Posterior cingulate gyrus (tissue), 11 donors: ENCODE measurements around the gene ZNF280A.
"Not testable (repeated sequence)": the region's sequence is repeated elsewhere in the genome, so short reads cannot be mapped to it uniquely, and the experiment has no call there.

Source experiments
- DNase-seq, 10 donors: peaks; one replicate each; pipeline versions ENCODE4 v3.0.0 to v3.0.0-alpha.2; 2020 to 2021; ENCODE audit warnings: mixed read lengths in 3 of 10
- intact Hi-C: fragments of 100-400 bp; cut with DNase I; formaldehyde crosslinking; loops from one replicate; pipeline ENCODE4 v1.15.1; 2023

The ZNF280A gene

GRCh38 chr22:22547226-22547625 is 27.2 kb upstream of the ZNF280A start:
- intact Hi-C loops: no loop called here
- no peak for DNase-seq

GRCh38 chr22:22546490-22546889 is 26.4 kb upstream of the ZNF280A start:
- DNase-seq: peak in 1 of 10 donors; percentile 11
- intact Hi-C loops: no loop called here

GRCh38 chr22:22545084-22545483 is 25.0 kb upstream of the ZNF280A start:
- DNase-seq: no peak
- intact Hi-C loops: no loop called here

GRCh38 chr22:22538226-22538989 is 18.3 kb upstream of the ZNF280A start:
- no peak for DNase-seq
- intact Hi-C loops: no loop called here

- intact Hi-C loops: no loop called here
- no peak for DNase-seq
Measured at GRCh38 chr22:22536916-22537315, 16.8 kb upstream of the ZNF280A start.

GRCh38 chr22:22536515-22536914 is 16.4 kb upstream of the ZNF280A start:
- intact Hi-C loops: no loop called here
- DNase-seq: no peak

GRCh38 chr22:22535662-22536061 is 15.6 kb upstream of the ZNF280A start:
- no peak for DNase-seq

GRCh38 chr22:22534604-22535415 is 14.7 kb upstream of the ZNF280A start:
- no peak for DNase-seq
- intact Hi-C loops: no loop called here

More at GRCh38 chr22:22535662-22536061, 15.6 kb upstream of the ZNF280A start:
- intact Hi-C loops: no loop called here

- DNase-seq: no peak
- intact Hi-C loops: no loop called here
Measured at GRCh38 chr22:22533863-22534262, 13.8 kb upstream of the ZNF280A start.

GRCh38 chr22:22533417-22533816 is 13.3 kb upstream of the ZNF280A start:
- intact Hi-C loops: no loop called here
- no peak for DNase-seq

GRCh38 chr22:22532547-22533071 is 12.5 kb upstream of the ZNF280A start:
- intact Hi-C loops: not testable (repeated sequence)

GRCh38 chr22:22531770-22532546 is 11.9 kb upstream of the ZNF280A start:
- no peak for DNase-seq
- intact Hi-C loops: no loop called here

More at GRCh38 chr22:22532547-22533071, 12.5 kb upstream of the ZNF280A start:
- DNase-seq: not testable (repeated sequence)

- intact Hi-C loops: no loop called here
- no peak for DNase-seq
Measured at GRCh38 chr22:22528780-22529179, 8.7 kb upstream of the ZNF280A start.

GRCh38 chr22:22527312-22527711 is 7.2 kb upstream of the ZNF280A start:
- no peak for DNase-seq
- intact Hi-C loops: no loop called here

GRCh38 chr22:22526125-22526912 is 6.2 kb upstream of the ZNF280A start:
- DNase-seq: no peak
- intact Hi-C loops: no loop called here

- intact Hi-C loops: no loop called here
Measured at GRCh38 chr22:22523494-22523893, 3.4 kb upstream of the ZNF280A start.

GRCh38 chr22:22521631-22522030 is 1.6 kb upstream of the ZNF280A start:
- intact Hi-C loops: no loop called here
- no peak for DNase-seq

More at GRCh38 chr22:22523494-22523893, 3.4 kb upstream of the ZNF280A start:
- no peak for DNase-seq

- no peak for DNase-seq
- intact Hi-C loops: no loop called here
Measured at GRCh38 chr22:22520667-22521602, 865 bp upstream of the ZNF280A start.

GRCh38 chr22:22519591-22519990 is 479 bp downstream of the ZNF280A start:
- intact Hi-C loops: no loop called here
- DNase-seq: no peak
